Measurements from ENCODE around the gene THAP12. TPM values are rescaled to one million over a fixed set of nuclear protein-coding genes. Genes with fewer than 3 reads are reported as not detected.
A peak's percentile ranks its signal among the peaks of the same experiment; 100 is the strongest.

THAP12 gene
- total and polyA plus RNA-seq, 10 of the 15 experiments (the other 5 are each of a cell fraction or from before 2014, with no cell fraction given), result 12.6 to 45.6 (median 22.3) TPM

- TF ChIP-seq ZNF687 (IDR thresholded peaks at IDR 0.05) (no peak), WRNIP1 (IDR thresholded peaks at IDR 0.05; ENCODE audit: borderline replicate concordance, low read depth, low read length) (no peak), SUZ12 (IDR thresholded peaks at IDR 0.05; ENCODE audit: unreplicated experiment) (no peak)
These were observed 44.0 kb upstream of the THAP12 start (continued) for GRCh38 chr11:76424891-76425290.

GRCh38 chr11:76424379-76424778 lies 43.4 kb upstream of the THAP12 start:
- FAIRE-seq (peak; percentile 73), DNase-seq (ENCODE audit: low read depth, low spot score) (peak; percentile 27), ATAC-seq (peak; percentile 92)
- Histone ChIP-seq H3K79me2 (ENCODE audit: control insufficient read depth, insufficient read depth, low read length) (no peaks in the 10 kb centered on the region), H3K9ac (ENCODE audit: control insufficient read depth, insufficient read depth, low read length) (no peak overlapping the region), H3K27ac (ENCODE audit: control insufficient read depth, insufficient read depth) (no peak overlapping the region), H3K27me3 (replicated peaks in 1 of 2; ENCODE audit: control insufficient read depth in 2 of 2, insufficient read depth in 2 of 2, low read length in 1 of 2) (no peaks in the 10 kb centered on the region), H4K20me1 (ENCODE audit: control insufficient read depth, insufficient read depth) (no peaks in the 10 kb centered on the region), H3K4me2 (ENCODE audit: control insufficient read depth, insufficient read depth) (peak overlapping the region; percentile 44), H3K36me3 (ENCODE audit: control insufficient read depth in 2 of 2, insufficient read depth in 2 of 2, low read length in 1 of 2) (no peaks in the 10 kb centered on the region), H3K4me1 (ENCODE audit: control insufficient read depth, insufficient read depth, low read length) (peaks cover 11% of the 10 kb centered on the region), H2AFZ (ENCODE audit: control insufficient read depth, low read depth, low read length) (peak overlapping the region; percentile 9; the same call in 1 of the 2 replicates), H3K4me3 (no peak overlapping the region), H3K9me3 (replicated peaks; ENCODE audit: control insufficient read depth, insufficient read depth, low read length) (no peaks in the 10 kb centered on the region)
- no TSS peak for BruUV-seq (replicated peaks)
- in situ Hi-C loops (cut with MboI), result no loop called here
- CTCF ChIA-PET, result interaction anchor here (0.7 to 1.9 kb wide), 5 partner anchors 10 to 105 kb away, joined by 3 to 8 read pairs (median 3); partner anchors contain the start of gene EMSY
- RAD21 ChIA-PET (ENCODE audit: unreplicated experiment), result interaction anchor here (0.9 to 1.3 kb wide), 7 partner anchors 12 to 88 kb away, joined by 3 to 5 read pairs (median 3); partner anchors contain the start of gene EMSY
- 0% methylated on average over 3 of the region's 3 CpGs for WGBS (ENCODE audit: insufficient coverage, insufficient replicate concordance, low lambda C conversion rate, missing lambda C conversion rate)
- intact Hi-C loops (cut with micrococcal nuclease; ENCODE audit: unreplicated experiment), result no loop called here
- SMC1A ChIA-PET (ENCODE audit: uncharacterized antibody, unreplicated experiment), result interaction anchor here (0.9 to 2.3 kb wide), 3 partner anchors 10 to 22 kb away, joined by 4 to 9 read pairs (median 5); no protein-coding TSS in a partner anchor
- POLR2A ChIA-PET, result interaction anchor here (1.3 kb wide), 1 partner anchor 19 kb away, joined by 4 read pairs; no protein-coding TSS in a partner anchor
- TF ChIP-seq SREBF1 (IDR thresholded peaks at IDR 0.05; ENCODE audit: low read length) (no peak), SMC3 (IDR thresholded peaks at IDR 0.05; ENCODE audit: borderline replicate concordance, low read length) (no peak), ATF7 (IDR thresholded peaks at IDR 0.05; ENCODE audit: low read depth) (0 out of 2 replicates have a peak, but pooled peaks have one; percentile 19), ZBTB11 (CRISPR knock-in tag; IDR thresholded peaks at IDR 0.05) (no peak), IKZF2 (IDR thresholded peaks at IDR 0.05) (peak; percentile 68 to 69; a peak in 3 of 4 replicates), RELB (IDR thresholded peaks at IDR 0.05; ENCODE audit: low read depth) (peak; percentile 82), ZSCAN29 (IDR thresholded peaks at IDR 0.05) (peak; percentile 15; the same call in 1 of the 2 replicates), NBN (IDR thresholded peaks at IDR 0.05) (0 out of 2 replicates have a peak, but pooled peaks have one; percentile 35), JUNB (IDR thresholded peaks at IDR 0.05) (peak; percentile 59), EED (IDR thresholded peaks at IDR 0.05; ENCODE audit: low read depth) (0 out of 2 replicates have a peak, but pooled peaks have one; percentile 25), PML (IDR thresholded peaks at IDR 0.05; ENCODE audit: low read length) (no peak), RUNX3 (IDR thresholded peaks at IDR 0.05; ENCODE audit: low read length) (peak; percentile 53; the same call in 1 of the 2 replicates)

Measured in GM12878 (cell line).